ENCODE measurements around the gene ST6GALNAC4.
A peak's percentile ranks its signal among the peaks of the same experiment; 100 is the strongest.

ST6GALNAC4 gene

DNA sequence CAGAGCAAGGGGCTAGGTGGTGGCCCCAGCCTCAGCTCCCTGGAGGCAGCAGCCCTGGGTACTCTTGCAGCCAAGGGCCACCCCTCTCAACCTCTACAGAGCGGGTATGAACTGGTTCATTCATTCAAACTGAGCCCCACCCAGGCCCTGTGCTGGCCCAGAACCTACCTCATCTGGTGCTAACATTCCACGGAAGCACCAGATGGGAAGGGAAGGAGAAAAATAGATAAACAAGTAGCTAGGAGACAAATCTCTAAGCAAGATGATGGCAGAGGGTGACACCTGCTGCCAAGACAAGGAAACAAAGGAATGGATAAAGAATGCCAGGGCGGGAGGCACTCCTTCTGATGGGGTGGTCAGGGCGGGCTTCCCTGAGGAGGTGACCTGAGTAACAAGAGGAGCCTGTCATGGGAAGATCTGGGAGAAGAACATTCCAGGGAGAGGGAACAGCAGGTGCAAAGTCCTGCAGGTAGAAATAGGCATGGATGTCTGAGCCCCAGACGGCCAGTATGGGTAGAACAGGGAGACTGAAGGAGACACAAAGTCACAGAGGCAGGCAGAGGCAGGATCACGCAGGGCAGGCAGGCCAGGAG lies 6.1 kb downstream of the ST6GALNAC4 start:
- DNase-seq: no peak

DNA sequence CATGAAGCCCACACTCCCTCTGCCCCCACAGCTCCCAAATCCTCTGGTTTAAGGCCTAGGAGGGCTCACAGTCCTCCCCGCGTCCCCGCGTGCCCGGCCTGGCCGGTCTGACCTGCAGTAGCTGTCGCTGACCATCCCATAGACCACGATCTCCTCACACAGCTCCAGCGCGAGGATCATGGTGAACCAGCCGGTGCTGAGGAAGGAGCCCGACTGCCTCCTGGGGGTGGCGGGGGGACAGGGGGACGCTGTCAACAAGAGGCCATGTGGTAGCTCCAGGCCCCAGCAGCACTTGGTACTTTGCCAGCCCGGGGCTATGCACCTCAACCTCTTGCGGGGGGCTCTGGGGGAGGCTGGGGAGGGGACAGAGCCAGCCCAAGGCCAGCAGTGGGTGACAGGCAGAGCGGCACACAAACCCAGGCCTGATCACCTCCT lies 7.0 kb downstream of the ST6GALNAC4 start:
- no peak for DNase-seq

- no peak for DNase-seq
These were observed 8.2 kb downstream of the ST6GALNAC4 start for GRCh38 chr9:127908660-127908926.

GRCh38 chr9:127907867-127908659 lies 8.8 kb downstream of the ST6GALNAC4 start:
- no peak for DNase-seq

GRCh38 chr9:127905788-127906191 lies 11.1 kb downstream of the ST6GALNAC4 start:
- DNase-seq: peak; percentile 55

DNA sequence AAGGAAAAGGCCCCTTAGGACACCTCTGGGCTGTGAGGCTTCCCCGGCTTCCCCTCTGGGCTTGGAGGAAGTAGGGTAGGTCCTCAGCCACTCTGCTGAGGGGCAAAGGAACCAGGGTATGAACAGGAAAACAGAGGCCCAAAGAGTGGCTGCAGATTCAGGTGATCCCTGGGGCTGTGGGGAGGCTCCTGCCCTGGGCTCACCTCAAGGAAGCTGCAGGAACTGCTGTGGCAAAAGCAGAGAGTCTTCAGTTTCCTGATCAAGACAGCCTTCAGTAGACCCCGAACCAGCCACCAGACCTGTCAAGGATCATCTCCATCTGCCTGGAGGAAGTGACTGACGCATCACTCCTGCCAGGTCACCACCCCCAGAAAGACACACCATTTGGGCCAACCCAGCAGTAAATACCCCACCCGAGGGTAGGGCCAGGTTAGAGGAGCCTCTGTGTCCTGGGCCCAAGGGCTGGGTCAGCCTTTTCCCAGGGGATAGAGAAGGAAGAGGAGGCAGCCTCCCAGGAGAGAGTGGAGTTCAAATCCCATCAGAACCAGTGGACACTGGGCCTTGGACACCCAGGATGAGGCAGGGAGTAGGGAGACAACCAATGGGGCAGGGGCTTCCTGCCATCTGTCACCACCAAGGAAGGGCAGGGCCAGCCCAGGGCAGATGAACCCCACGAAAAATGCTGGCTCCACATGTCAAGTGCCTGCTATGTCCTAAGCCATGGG lies 11.7 kb downstream of the ST6GALNAC4 start:
- DNase-seq: peak; percentile 38

GRCh38 chr9:127904561-127905003 lies 12.3 kb downstream of the ST6GALNAC4 start:
- DNase-seq: no peak

GRCh38 chr9:127903557-127904475 lies 13.0 kb downstream of the ST6GALNAC4 start:
- peak; percentile 69 for DNase-seq

- peak; percentile 76 for DNase-seq
These were observed 17.5 kb downstream of the ST6GALNAC4 start, which contains the start of gene ST6GALNAC6 for GRCh38 chr9:127899128-127899943. Gene ST6GALNAC6 (minus strand): TSS chr9:127899603. CDS start chr9:127897981, 1,622 bp downstream.

DNA sequence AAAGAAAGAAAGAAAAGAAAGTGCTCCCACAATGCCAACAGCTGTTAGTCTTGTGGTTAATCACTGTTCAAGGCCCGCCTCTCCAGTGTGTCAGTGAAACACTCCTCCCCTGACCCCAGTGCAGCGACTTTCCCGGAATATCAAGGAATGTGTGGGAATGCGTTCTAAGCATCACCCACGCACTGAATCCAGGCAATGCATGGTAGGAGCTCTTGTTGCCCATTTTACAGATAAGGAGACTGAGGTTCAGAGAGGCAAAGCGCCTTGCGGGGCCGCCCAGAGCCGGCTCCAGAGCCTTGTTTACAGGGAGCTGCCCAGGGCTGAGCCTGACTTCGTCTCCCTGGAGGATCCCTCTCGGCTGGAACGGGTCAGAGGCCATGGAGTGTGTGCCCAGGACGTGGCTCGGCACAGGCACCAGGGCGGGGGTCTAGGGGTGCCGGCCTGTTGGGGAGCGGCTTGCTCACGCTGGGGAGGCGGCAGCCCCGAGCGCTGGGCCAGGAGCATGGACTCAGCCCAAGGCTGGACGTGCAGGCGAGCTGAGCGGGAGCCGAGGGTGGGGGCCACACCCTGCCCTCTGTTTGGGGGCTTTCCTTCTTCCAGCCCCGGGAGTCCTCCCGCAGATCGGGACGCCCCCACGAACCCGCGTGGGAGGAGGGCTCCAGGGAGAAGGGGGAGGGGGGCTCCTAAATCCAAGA lies 18.3 kb downstream of the ST6GALNAC4 start:
- no peak for DNase-seq

GRCh38 chr9:127897193-127897692 lies 19.6 kb downstream of the ST6GALNAC4 start:
- no peak for DNase-seq

- no peak for DNase-seq
These were observed 20.2 kb downstream of the ST6GALNAC4 start for GRCh38 chr9:127896395-127897192.

- DNase-seq: no peak
These were observed 21.0 kb downstream of the ST6GALNAC4 start for GRCh38 chr9:127895811-127896210.

GRCh38 chr9:127893392-127893791 lies 23.4 kb downstream of the ST6GALNAC4 start:
- no peak for DNase-seq

GRCh38 chr9:127892831-127893230 lies 24.0 kb downstream of the ST6GALNAC4 start:
- no peak for DNase-seq

- no peak for DNase-seq
These were observed 26.8 kb downstream of the ST6GALNAC4 start for GRCh38 chr9:127890053-127890452.

- no peak for DNase-seq
These were observed 29.0 kb downstream of the ST6GALNAC4 start for GRCh38 chr9:127887792-127888191.

DNA sequence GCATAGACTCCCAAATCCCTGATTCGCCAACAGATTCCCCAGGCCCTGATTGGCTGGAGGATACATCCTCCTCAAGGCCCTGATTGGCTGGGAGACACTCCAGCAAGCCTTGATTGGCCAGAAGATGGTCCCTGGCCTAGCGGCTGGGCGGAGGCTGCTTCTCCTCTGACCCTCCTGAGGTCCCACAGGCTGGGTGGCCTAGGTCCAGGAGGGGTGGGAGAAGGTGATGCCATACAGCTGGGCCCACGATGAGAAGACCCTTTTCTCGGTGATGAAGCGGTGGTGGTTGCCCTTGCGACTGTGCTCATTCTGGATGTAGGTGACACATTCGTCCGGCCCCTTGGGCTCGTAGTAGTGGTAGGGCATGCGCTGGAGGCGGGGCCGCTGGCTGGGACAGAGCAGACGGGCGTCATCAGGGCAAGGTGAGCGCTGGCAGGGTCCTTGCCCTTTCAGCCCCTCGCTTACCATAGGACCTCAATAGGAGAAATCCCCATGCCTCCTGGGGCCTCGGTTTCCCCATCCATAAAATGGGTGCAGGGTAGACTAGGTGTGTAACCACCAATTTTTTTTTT lies 30.4 kb downstream of the ST6GALNAC4 start:
- DNase-seq: no peak

- no peak for DNase-seq
These were observed 31.1 kb downstream of the ST6GALNAC4 start for GRCh38 chr9:127885508-127886281.
